CD14-positive monocyte (primary cell): ENCODE results near the gene LRR1. TPM values are rescaled to one million over a fixed set of nuclear protein-coding genes. Genes with fewer than 3 reads are reported as not detected.

ENCODE experiments used
- DNase-seq, 3 donors: peaks; one replicate each; pipeline ENCODE4 v3.0.0-alpha.2; 2011 to 2022
- H2AFZ ChIP-seq: 2 replicates; pipeline ENCODE4 v1.6.0; 2012; ENCODE audit warnings: mild to moderate bottlenecking, low read depth, low read length, inconsistent platforms; ENCODE audit not compliant: insufficient read depth, poor library complexity, severe bottlenecking
- H3K27ac ChIP-seq, 2 donors: 1 replicate in 1 of 2; 2 replicates in 1 of 2; pipeline ENCODE4 v1.5.1; 2012 to 2013; ENCODE audit warnings: low read length in 2 of 2, control low read depth in 1 of 2, inconsistent platforms in 1 of 2, low read depth in 1 of 2, mild to moderate bottlenecking in 1 of 2
- H3K27me3 ChIP-seq, 2 donors: one replicate each; pipeline versions ENCODE4 v1.6.0 to v1.6.1; 2011 to 2013; ENCODE audit warnings: low read length in 2 of 2; ENCODE audit not compliant: control insufficient read depth in 2 of 2, insufficient read depth in 2 of 2
- H3K36me3 ChIP-seq, 2 donors: replicated peaks in 1 of 2; 1 replicate in 1 of 2; 2 replicates in 1 of 2; pipeline versions ENCODE4 v1.5.1 to v1.6.1; 2012 to 2013; ENCODE audit warnings: low read length in 2 of 2, control low read depth in 1 of 2, inconsistent platforms in 1 of 2, mild to moderate bottlenecking in 1 of 2; ENCODE audit not compliant: insufficient read depth in 2 of 2, control insufficient read depth in 1 of 2
- H3K4me1 ChIP-seq, 2 donors: 1 replicate in 1 of 2; 2 replicates in 1 of 2; pipeline versions ENCODE4 v1.5.1 to v1.6.1; 2012 to 2013; ENCODE audit warnings: low read length in 2 of 2, control low read depth in 1 of 2, inconsistent platforms in 1 of 2, mild to moderate bottlenecking in 1 of 2, moderate library complexity in 1 of 2; ENCODE audit not compliant: insufficient read depth in 2 of 2, control insufficient read depth in 1 of 2
- H3K4me2 ChIP-seq: replicated peaks from 2 replicates; pipeline ENCODE3; 2012; ENCODE audit warnings: low read length, moderate library complexity, mild to moderate bottlenecking; ENCODE audit not compliant: poor library complexity, severe bottlenecking; ENCODE audit errors: extremely low read depth
- H3K4me3 ChIP-seq, 3 experiments: fragments of 200-600 bp in 1 of 3; sonication (generic) in 1 of 3; replicated peaks in 1 of 3; 1 replicate in 2 of 3; 2 replicates in 1 of 3; pipeline ENCODE4 v1.5.1; 2011 to 2013; ENCODE audit warnings: low read length in 3 of 3, mild to moderate bottlenecking in 3 of 3, control low read depth in 2 of 3, low read depth in 2 of 3, inconsistent platforms in 1 of 3, moderate library complexity in 1 of 3
- H3K79me2 ChIP-seq: 2 replicates; pipeline ENCODE4 v1.6.0; 2012; ENCODE audit warnings: mild to moderate bottlenecking, control low read depth, inconsistent platforms, low read length, moderate library complexity; ENCODE audit not compliant: insufficient read depth
- H3K9ac ChIP-seq: 2 replicates; pipeline ENCODE4 v1.6.0; 2017; ENCODE audit warnings: low read length, mild to moderate bottlenecking; ENCODE audit not compliant: insufficient read depth, poor library complexity, severe bottlenecking
- H3K9me3 ChIP-seq, 2 donors: replicated peaks in 1 of 2; 1 replicate in 1 of 2; 2 replicates in 1 of 2; pipeline versions ENCODE4 v1.5.1 to v1.6.1; 2012 to 2013; ENCODE audit warnings: low read length in 2 of 2, control low read depth in 1 of 2; ENCODE audit not compliant: control insufficient read depth in 1 of 2, insufficient read depth in 1 of 2
- H4K20me1 ChIP-seq: 2 replicates; pipeline ENCODE4 v1.6.0; 2012; ENCODE audit warnings: mild to moderate bottlenecking, low read length, control low read depth, moderate library complexity; ENCODE audit not compliant: insufficient read depth
- H3K27ac Mint-ChIP-seq, 7 donors: one replicate each; pipeline ENCODE4 v1.8.0; 2020; ENCODE audit warnings: mild to moderate bottlenecking in 7 of 7, mixed read lengths in 7 of 7, moderate library complexity in 6 of 7, inconsistent platforms in 2 of 7
- H3K27me3 Mint-ChIP-seq, 3 donors: one replicate each; pipeline ENCODE4 v1.8.0; 2021 to 2022; ENCODE audit warnings: low read depth in 3 of 3, mild to moderate bottlenecking in 3 of 3, mixed read lengths in 3 of 3, moderate library complexity in 3 of 3, inconsistent platforms in 1 of 3
- H3K36me3 Mint-ChIP-seq, 2 donors: one replicate each; pipeline ENCODE4 v1.8.0; 2020; ENCODE audit warnings: mixed read lengths in 2 of 2, inconsistent platforms in 1 of 2, mild to moderate bottlenecking in 1 of 2
- H3K4me1 Mint-ChIP-seq: one replicate; pipeline ENCODE4 v1.8.0; 2020; ENCODE audit warnings: mild to moderate bottlenecking, mixed read lengths
- H3K4me3 Mint-ChIP-seq, 2 donors: one replicate each; pipeline ENCODE4 v1.8.0; 2020; ENCODE audit warnings: mild to moderate bottlenecking in 2 of 2, mixed read lengths in 2 of 2, moderate library complexity in 1 of 2
- H3K9me3 Mint-ChIP-seq, 7 donors: one replicate each; pipeline ENCODE4 v1.8.0; 2020 to 2022; ENCODE audit warnings: mixed read lengths in 7 of 7, mild to moderate bottlenecking in 6 of 7, moderate library complexity in 6 of 7, inconsistent platforms in 2 of 7
- WGBS: methylation state at CpG from one replicate; pipeline ENCODE4 v1.1.5; 2013; ENCODE audit warnings: missing lambda C conversion rate; ENCODE audit not compliant: insufficient coverage; 5-methylcytosine and 5-hydroxymethylcytosine counted together
- intact Hi-C, 2 donors: fragments of 100-400 bp; cut with micrococcal nuclease; formaldehyde crosslinking; loops; one replicate each; pipeline versions ENCODE4 v1.15.0 to v1.15.1; 2023
- polyA plus RNA-seq, 3 donors: library from polyadenylated mRNA; depleted of rRNA in 1 of 3; unstranded in 2 of 3; stranded (reverse) in 1 of 3; fragments of 300-500 nt in 2 of 3; fragments of >200 nt in 1 of 3; fragmentation: Illumina TruSeq in 2 of 3; gene quantifications; 1 replicate in 2 of 3; 2 replicates in 1 of 3; pipeline ENCODE4 v1.2.3, GENCODE V29; 2012 to 2021
- TF ChIP-seq, protein P1 (sequence below): fragments of 200-600 bp; IDR thresholded peaks from one replicate; pipeline ENCODE4 v1.8.0; 2022; ENCODE audit warnings: antibody characterized with exemption, mild to moderate bottlenecking

LRR1 gene
- polyA plus RNA-seq, 3 donors, result 3.4 to 12.7 (median 10.5) TPM

- H3K27me3 ChIP-seq, result no peaks in the 10 kb centered on the region
- no peak for DNase-seq
- H3K4me1 ChIP-seq, result peaks cover 8 to 15% of the 10 kb centered on the region in 2 donors
- TF ChIP-seq, protein P1, sequence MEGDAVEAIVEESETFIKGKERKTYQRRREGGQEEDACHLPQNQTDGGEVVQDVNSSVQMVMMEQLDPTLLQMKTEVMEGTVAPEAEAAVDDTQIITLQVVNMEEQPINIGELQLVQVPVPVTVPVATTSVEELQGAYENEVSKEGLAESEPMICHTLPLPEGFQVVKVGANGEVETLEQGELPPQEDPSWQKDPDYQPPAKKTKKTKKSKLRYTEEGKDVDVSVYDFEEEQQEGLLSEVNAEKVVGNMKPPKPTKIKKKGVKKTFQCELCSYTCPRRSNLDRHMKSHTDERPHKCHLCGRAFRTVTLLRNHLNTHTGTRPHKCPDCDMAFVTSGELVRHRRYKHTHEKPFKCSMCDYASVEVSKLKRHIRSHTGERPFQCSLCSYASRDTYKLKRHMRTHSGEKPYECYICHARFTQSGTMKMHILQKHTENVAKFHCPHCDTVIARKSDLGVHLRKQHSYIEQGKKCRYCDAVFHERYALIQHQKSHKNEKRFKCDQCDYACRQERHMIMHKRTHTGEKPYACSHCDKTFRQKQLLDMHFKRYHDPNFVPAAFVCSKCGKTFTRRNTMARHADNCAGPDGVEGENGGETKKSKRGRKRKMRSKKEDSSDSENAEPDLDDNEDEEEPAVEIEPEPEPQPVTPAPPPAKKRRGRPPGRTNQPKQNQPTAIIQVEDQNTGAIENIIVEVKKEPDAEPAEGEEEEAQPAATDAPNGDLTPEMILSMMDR, result no peak
- no peak overlapping the region for H2AFZ ChIP-seq
- Mint-ChIP-seq H3K27me3 (peaks cover 2 to 7% (median 7%) of the 10 kb centered on the region in 3 donors), H3K27ac (peak overlapping the region in 3 of 7 donors; percentile 16 to 50 (median 18)), H3K4me3 (no peak overlapping the region), H3K9me3 (no peaks in the 10 kb centered on the region), H3K36me3 (no peaks in the 10 kb centered on the region), H3K4me1 (peaks cover 20% of the 10 kb centered on the region)
- intact Hi-C loops, result loop anchor here in 1 of 2 donors (5.0 kb wide), 1 partner anchor 38 kb away; no protein-coding TSS in a partner anchor
- peaks cover 24% of the 10 kb centered on the region for H3K79me2 ChIP-seq
- H3K4me2 ChIP-seq, result no peak overlapping the region
- no peak overlapping the region for H3K4me3 ChIP-seq
- no peak overlapping the region for H3K9ac ChIP-seq
- H3K36me3 ChIP-seq, result no peaks in the 10 kb centered on the region
- WGBS, result no CpG with 5 or more reads among the region's 4 CpGs
- H4K20me1 ChIP-seq, result no peaks in the 10 kb centered on the region
- H3K9me3 ChIP-seq, result no peaks in the 10 kb centered on the region
- no peak overlapping the region for H3K27ac ChIP-seq
Observed at GRCh38 chr14:49594347-49595091, 4.2 kb upstream of the LRR1 start.

DNA sequence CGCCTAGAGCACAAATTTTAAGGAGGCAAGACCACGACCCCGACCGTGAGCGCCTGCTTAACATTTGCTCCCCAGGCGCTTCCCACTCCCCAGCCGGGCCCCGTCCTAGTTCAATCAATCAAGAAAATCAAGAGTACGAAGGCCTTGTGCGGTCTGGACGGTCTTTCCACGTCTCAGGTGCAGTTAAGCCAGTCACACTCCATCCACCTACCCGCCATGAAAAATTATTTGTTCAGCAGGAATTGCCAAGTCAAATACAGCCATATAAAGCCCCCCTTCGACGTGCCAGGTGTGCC is 603 bp upstream of the LRR1 start:
- intact Hi-C loops, result loop anchor here in 1 of 2 donors (2.0 to 5.0 kb wide), 2 partner anchors 13 to 34 kb away; no protein-coding TSS in a partner anchor
- Histone ChIP-seq H3K9me3 (no peaks in the 10 kb centered on the region), H2AFZ (peak overlapping the region; percentile 98), H3K4me3 (peak overlapping the region; percentile 77 to 96 (median 84)), H4K20me1 (no peaks in the 10 kb centered on the region), H3K79me2 (peaks cover 54% of the 10 kb centered on the region), H3K9ac (peak overlapping the region; percentile 95), H3K36me3 (peaks cover 0 to 10% of the 10 kb centered on the region in 2 donors), H3K27me3 (no peaks in the 10 kb centered on the region), H3K4me2 (peak overlapping the region; percentile 98), H3K4me1 (peaks cover 11 to 19% of the 10 kb centered on the region in 2 donors), H3K27ac (peak overlapping the region; percentile 93 to 96)
- peak overlapping the region; percentile 98 to 99 for H3K4me3 Mint-ChIP-seq
- peak in 1 of 3 donors; percentile 7 for DNase-seq
- TF ChIP-seq, protein P1, result no peak
- peaks cover 31% of the 10 kb centered on the region for H3K4me1 Mint-ChIP-seq
- 0% methylated on average over 14 of the region's 15 CpGs for WGBS
- H3K27ac Mint-ChIP-seq, result peak overlapping the region; percentile 90 to 99 (median 97)
- peaks cover 2 to 7% (median 7%) of the 10 kb centered on the region in 3 donors for H3K27me3 Mint-ChIP-seq
- no peaks in the 10 kb centered on the region for H3K9me3 Mint-ChIP-seq
- H3K36me3 Mint-ChIP-seq, result peaks cover 2 to 7% of the 10 kb centered on the region in 2 donors
